ENCODE results near the gene C16orf74. TPM values are rescaled to one million over a fixed set of nuclear protein-coding genes. Genes with fewer than 3 reads are reported as not detected.

Gene C16orf74
- total RNA-seq, 1 experiment from 2014 or later: 44.3 TPM

GRCh38 chr16:85710732-85711131 is 40.2 kb downstream of the C16orf74 start:
- Histone ChIP-seq H3K4me3 (no peak overlapping the region), H3K9me2 (ENCODE audit: insufficient read depth) (no peaks in the 10 kb centered on the region), H3K4me2 (no peak overlapping the region), H3K4me1 (replicated peaks; ENCODE audit: insufficient read depth) (no peaks in the 10 kb centered on the region), H4K20me1 (ENCODE audit: insufficient read depth) (no peaks in the 10 kb centered on the region), H3K36me3 (ENCODE audit: low read depth) (no peaks in the 10 kb centered on the region; the same call in 1 of the 2 replicates), H2AFZ (no peak overlapping the region), H3F3A (ENCODE audit: insufficient read depth, low read depth) (no peaks in the 10 kb centered on the region), H3K79me2 (ENCODE audit: low read depth) (no peaks in the 10 kb centered on the region), H3K27ac (no peak overlapping the region), H3K27me3 (ENCODE audit: insufficient read depth, low read depth) (no peaks in the 10 kb centered on the region), H3K9me3 (ENCODE audit: insufficient read depth, low read depth) (peaks cover 4% of the 10 kb centered on the region; the same call in 1 of the 2 replicates)
- intact Hi-C loops (cut with micrococcal nuclease; ENCODE audit: unreplicated experiment): no loop called here
- DNase-seq: no peak
- POLR2A ChIA-PET (ENCODE audit: unreplicated experiment): no interaction called here
- no peak for TF ChIP-seq EZH2 (IDR thresholded peaks at IDR 0.05; ENCODE audit: low read depth)
- no peak for TF ChIP-seq CTCF (conservative IDR thresholded peaks at IDR 0.05)
- CTCF ChIA-PET: interaction anchor here (0.7 kb wide), 1 partner anchor 91 kb away, joined by 7 read pairs; no protein-coding TSS in a partner anchor
- BruUV-seq (replicated peaks): no TSS peak

- intact Hi-C loops (cut with micrococcal nuclease; ENCODE audit: unreplicated experiment): no loop called here
- CTCF ChIA-PET: no interaction called here
- POLR2A ChIA-PET (ENCODE audit: unreplicated experiment): no interaction called here
Observed at GRCh38 chr16:85709766-85710585, 40.9 kb downstream of the C16orf74 start.

DNA sequence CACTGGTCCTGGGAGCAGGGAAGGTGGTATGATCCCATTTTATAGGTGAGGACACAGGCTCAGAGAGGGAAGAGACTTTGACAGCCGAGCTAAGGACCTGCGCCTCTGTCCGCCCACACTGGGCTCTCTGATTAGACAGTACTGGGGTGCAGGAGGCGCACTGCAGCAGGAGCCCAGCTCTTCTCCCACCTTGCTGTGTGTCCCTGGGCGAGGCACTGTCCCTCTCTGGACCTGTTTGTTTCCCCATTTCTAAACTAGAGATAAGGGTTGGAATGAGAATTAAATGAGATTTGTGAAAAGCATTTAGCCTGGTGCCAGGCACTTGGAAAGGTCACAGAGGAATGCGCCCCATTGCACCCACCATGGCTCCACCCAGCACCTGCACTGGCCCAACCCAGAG is 42.6 kb downstream of the C16orf74 start:
- ChIA-PET POLR2A (ENCODE audit: unreplicated experiment) (no interaction called here), CTCF (no interaction called here)
- no TSS peak for BruUV-seq (replicated peaks)
- H3K9me3 ChIP-seq (ENCODE audit: insufficient read depth, low read depth): peaks cover 4% of the 10 kb centered on the region; the same call in 1 of the 2 replicates
- no peaks in the 10 kb centered on the region for H3K79me2 ChIP-seq (ENCODE audit: low read depth)
- no peak for DNase-seq
- intact Hi-C loops (cut with micrococcal nuclease; ENCODE audit: unreplicated experiment): no loop called here
- no peak overlapping the region for H3K4me2 ChIP-seq
- no peaks in the 10 kb centered on the region for H3K4me1 ChIP-seq (replicated peaks; ENCODE audit: insufficient read depth)
- H3F3A ChIP-seq (ENCODE audit: insufficient read depth, low read depth): no peaks in the 10 kb centered on the region; the same call in 1 of the 2 replicates
- no peak for TF ChIP-seq CTCF (conservative IDR thresholded peaks at IDR 0.05)
- no peak for TF ChIP-seq EZH2 (IDR thresholded peaks at IDR 0.05; ENCODE audit: low read depth)
- H3K27me3 ChIP-seq (ENCODE audit: insufficient read depth, low read depth): no peaks in the 10 kb centered on the region
- no peaks in the 10 kb centered on the region for H4K20me1 ChIP-seq (ENCODE audit: insufficient read depth)
- no peaks in the 10 kb centered on the region for H3K9me2 ChIP-seq (ENCODE audit: insufficient read depth)
- no peak overlapping the region for H2AFZ ChIP-seq
- H3K4me3 ChIP-seq: no peak overlapping the region
- H3K36me3 ChIP-seq (ENCODE audit: low read depth): no peaks in the 10 kb centered on the region; the same call in 1 of the 2 replicates
- no peak overlapping the region for H3K27ac ChIP-seq

More at GRCh38 chr16:85709766-85710585, 40.9 kb downstream of the C16orf74 start:
- Histone ChIP-seq H3K9me2 (ENCODE audit: insufficient read depth) (no peaks in the 10 kb centered on the region), H3K4me2 (no peak overlapping the region), H3K9me3 (ENCODE audit: insufficient read depth, low read depth) (peaks cover 4% of the 10 kb centered on the region; the same call in 1 of the 2 replicates), H4K20me1 (ENCODE audit: insufficient read depth) (no peaks in the 10 kb centered on the region), H3K36me3 (ENCODE audit: low read depth) (no peaks in the 10 kb centered on the region; the same call in 1 of the 2 replicates), H3K27ac (no peak overlapping the region), H3K27me3 (ENCODE audit: insufficient read depth, low read depth) (no peaks in the 10 kb centered on the region), H3F3A (ENCODE audit: insufficient read depth, low read depth) (no peaks in the 10 kb centered on the region), H2AFZ (no peak overlapping the region), H3K4me1 (replicated peaks; ENCODE audit: insufficient read depth) (no peaks in the 10 kb centered on the region), H3K79me2 (ENCODE audit: low read depth) (no peaks in the 10 kb centered on the region), H3K4me3 (no peak overlapping the region)
- DNase-seq: no peak
- no peak for TF ChIP-seq CTCF (conservative IDR thresholded peaks at IDR 0.05)
- no TSS peak for BruUV-seq (replicated peaks)
